Germinal center (tissue), 1 donor: Measurements from ENCODE around the gene HOXA1.

Experiments used
- DNase-seq: peaks from one replicate; pipeline ENCODE4 v3.0.0; 2012; ENCODE audit warnings: mixed read lengths, low spot score

HOXA1 gene

GRCh38 chr7:27091941-27092818, 3.6 kb downstream of the HOXA1 start:
- DNase-seq: no peak

- DNase-seq: no peak
These were observed 4.7 kb downstream of the HOXA1 start for GRCh38 chr7:27091105-27091504.

- no peak for DNase-seq
These were observed 7.5 kb downstream of the HOXA1 start for GRCh38 chr7:27088002-27088922.

- DNase-seq: no peak
These were observed 12.2 kb downstream of the HOXA1 start for GRCh38 chr7:27083646-27084045.

GRCh38 chr7:27082171-27082570, 13.6 kb downstream of the HOXA1 start:
- no peak for DNase-seq

GRCh38 chr7:27080844-27081436, 14.9 kb downstream of the HOXA1 start:
- no peak for DNase-seq

GRCh38 chr7:27079234-27079975, 16.4 kb downstream of the HOXA1 start:
- DNase-seq: no peak

GRCh38 chr7:27078616-27079233, 17.1 kb downstream of the HOXA1 start:
- no peak for DNase-seq

GRCh38 chr7:27073076-27073475, 22.7 kb downstream of the HOXA1 start:
- DNase-seq: no peak

- no peak for DNase-seq
These were observed 24.0 kb downstream of the HOXA1 start for GRCh38 chr7:27071622-27072390.

- DNase-seq: no peak
These were observed 27.5 kb downstream of the HOXA1 start for GRCh38 chr7:27068259-27068658.

GRCh38 chr7:27066148-27066547, 29.7 kb downstream of the HOXA1 start:
- DNase-seq: no peak

GRCh38 chr7:27065709-27066108, 30.1 kb downstream of the HOXA1 start:
- DNase-seq: no peak

- DNase-seq: no peak
These were observed 31.1 kb downstream of the HOXA1 start for GRCh38 chr7:27064661-27065060.

GRCh38 chr7:27064159-27064558, 31.6 kb downstream of the HOXA1 start:
- DNase-seq: no peak

- DNase-seq: no peak
These were observed 32.9 kb downstream of the HOXA1 start for GRCh38 chr7:27062946-27063345.

GRCh38 chr7:27053153-27053552, 42.6 kb downstream of the HOXA1 start:
- DNase-seq: no peak

- no peak for DNase-seq
These were observed 44.3 kb downstream of the HOXA1 start for GRCh38 chr7:27051451-27051850.

GRCh38 chr7:27048438-27048837, 47.4 kb downstream of the HOXA1 start:
- DNase-seq: no peak

GRCh38 chr7:27046854-27047549, 48.8 kb downstream of the HOXA1 start:
- DNase-seq: no peak
